Measurements from ENCODE around the gene TFPI.
"Not testable (repeated sequence)": the region's sequence is repeated elsewhere in the genome, so short reads cannot be mapped to it uniquely, and the experiment has no call there.

TFPI gene

GRCh38 chr2:187527262-187527661 lies 27.0 kb downstream of the TFPI start:
- no peak for DNase-seq

- DNase-seq = no peak
These were observed 27.4 kb downstream of the TFPI start for GRCh38 chr2:187526792-187527191.

- DNase-seq = no peak
These were observed 28.9 kb downstream of the TFPI start for GRCh38 chr2:187525163-187525900.

- no peak for DNase-seq
These were observed 30.9 kb downstream of the TFPI start for GRCh38 chr2:187523325-187523724.

- DNase-seq = no peak
These were observed 34.1 kb downstream of the TFPI start for GRCh38 chr2:187520121-187520624.

GRCh38 chr2:187519419-187520120 lies 34.7 kb downstream of the TFPI start:
- DNase-seq = no peak

GRCh38 chr2:187517750-187518361 lies 36.4 kb downstream of the TFPI start:
- DNase-seq = not testable (repeated sequence)

- DNase-seq = not testable (repeated sequence)
These were observed 37.4 kb downstream of the TFPI start for GRCh38 chr2:187516630-187517510.

GRCh38 chr2:187514930-187515329 lies 39.3 kb downstream of the TFPI start:
- no peak for DNase-seq

GRCh38 chr2:187514235-187514829 lies 39.9 kb downstream of the TFPI start:
- not testable (repeated sequence) for DNase-seq

- not testable (repeated sequence) for DNase-seq
These were observed 40.6 kb downstream of the TFPI start for GRCh38 chr2:187513460-187514234.

GRCh38 chr2:187511356-187512315 lies 42.6 kb downstream of the TFPI start:
- DNase-seq = no peak

- not testable (repeated sequence) for DNase-seq
These were observed 43.5 kb downstream of the TFPI start for GRCh38 chr2:187510419-187511355.

GRCh38 chr2:187509667-187510417 lies 44.4 kb downstream of the TFPI start:
- DNase-seq = no peak

GRCh38 chr2:187506416-187506815 lies 47.8 kb downstream of the TFPI start:
- DNase-seq = no peak

- no peak for DNase-seq
These were observed 49.1 kb downstream of the TFPI start for GRCh38 chr2:187505065-187505672.

GRCh38 chr2:187504312-187504921 lies 49.8 kb downstream of the TFPI start:
- no peak for DNase-seq

Data from activated naive CD4-positive, alpha-beta T cell (primary cell).